Melanocyte of skin (primary cell): ENCODE results near the gene CYTL1. TPM values are rescaled to one million over a fixed set of nuclear protein-coding genes. Genes with fewer than 3 reads are reported as not detected.

Source experiments
- total RNA-seq, 2 donors: library from RNA; depleted of rRNA; stranded (reverse); fragments of >200 nt; gene quantifications; 2 replicates each; pipeline ENCODE4 v1.2.3, GENCODE V29; 2012

CYTL1 gene, protein sequence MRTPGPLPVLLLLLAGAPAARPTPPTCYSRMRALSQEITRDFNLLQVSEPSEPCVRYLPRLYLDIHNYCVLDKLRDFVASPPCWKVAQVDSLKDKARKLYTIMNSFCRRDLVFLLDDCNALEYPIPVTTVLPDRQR
- total RNA-seq, result 10 to 100 TPM in 1 of 2 donors, 1 to 10 TPM in 1; 4.8 to 27.6 TPM

DNA sequence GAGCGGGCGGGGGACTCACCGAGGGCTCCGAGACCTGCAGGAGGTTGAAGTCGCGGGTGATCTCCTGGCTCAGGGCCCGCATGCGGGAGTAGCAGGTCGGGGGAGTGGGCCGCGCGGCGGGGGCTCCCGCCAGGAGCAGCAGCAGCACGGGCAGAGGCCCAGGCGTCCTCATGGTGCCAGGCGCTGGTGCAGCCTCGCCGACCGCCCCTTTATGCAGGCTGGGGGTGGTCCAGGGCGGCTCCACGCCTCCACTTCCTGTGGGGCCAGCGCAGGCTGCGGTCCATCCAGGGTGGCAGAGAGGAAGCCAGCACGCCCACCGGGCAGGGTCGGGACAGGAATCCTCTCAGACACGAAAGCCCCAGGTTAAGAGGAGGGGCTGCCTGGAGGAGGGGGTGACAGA is at the start of gene CYTL1:
Gene CYTL1, minus strand, starts transcription at position 185 of the 400 bp plus-strand sequence. Its CDS starts 13 bp downstream, at position 172.

DNA sequence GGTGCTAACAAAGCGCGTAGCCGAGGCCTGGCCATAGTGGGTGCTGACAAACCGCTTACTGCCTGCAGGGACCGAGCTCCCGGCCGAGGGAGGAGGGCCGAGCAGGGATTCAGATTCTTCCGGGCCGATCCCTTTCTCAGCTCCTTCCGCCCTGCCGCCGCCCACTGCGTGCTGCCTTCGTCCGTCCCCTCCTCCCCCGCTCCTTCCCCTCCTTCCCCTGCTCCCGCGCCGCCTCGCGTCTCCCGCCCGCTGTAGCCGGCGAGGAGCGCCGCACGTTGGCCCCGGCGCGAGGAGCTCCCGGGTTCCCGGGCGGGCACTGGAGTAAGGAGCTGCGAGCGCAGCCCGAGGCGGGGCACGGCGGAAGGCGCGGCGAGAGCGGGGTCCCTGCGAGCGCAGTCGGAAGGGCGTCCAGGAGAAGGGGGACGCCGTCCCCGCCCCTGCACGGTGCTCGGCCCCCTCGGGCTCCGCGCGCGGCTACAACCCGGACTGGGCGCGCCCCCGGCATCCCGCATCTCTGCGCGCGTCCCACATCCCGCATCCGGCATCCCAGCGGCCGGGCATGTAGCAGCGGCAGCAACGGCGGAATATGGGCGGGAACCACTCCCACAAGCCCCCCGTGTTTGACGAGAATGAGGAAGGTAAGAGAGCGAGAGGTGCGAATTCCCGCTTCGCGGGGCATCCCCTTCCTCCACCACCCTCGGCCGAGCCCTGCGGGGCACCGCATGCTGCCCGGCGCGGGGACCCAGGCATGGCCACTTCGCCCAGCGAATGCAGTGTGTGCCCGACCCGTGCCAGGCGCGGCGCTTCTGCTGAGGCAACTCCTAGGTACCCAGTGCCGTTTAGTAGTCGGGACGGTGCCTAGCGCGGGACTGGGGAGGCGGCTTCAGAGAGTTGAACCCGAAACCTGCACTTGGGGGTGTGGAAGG is 32.3 kb upstream of the CYTL1 start, which contains the start of gene STK32B:
Gene STK32B, plus strand, starts transcription at position 203 of the 926 bp plus-strand sequence.

Other genes with a start within 250 kb of the CYTL1 start
- 1 to 10 TPM; 1.4 to 2.0 TPM for gene MSX1, start 159.8 kb downstream of the CYTL1 start, total RNA-seq
- 10 to 100 TPM in 1 of 2 donors, 1 to 10 TPM in 1; 3.1 to 12.3 TPM for gene STK32B, start 32.0 kb upstream of the CYTL1 start, total RNA-seq